ENCODE data around the gene CCDC194. TPM values are rescaled to one million over a fixed set of nuclear protein-coding genes. Genes with fewer than 3 reads are reported as not detected.
A peak's percentile ranks its signal among the peaks of the same experiment; 100 is the strongest.

The CCDC194 gene
- total RNA-seq, 1 experiment from 2014 or later: 0.37 TPM

DNA sequence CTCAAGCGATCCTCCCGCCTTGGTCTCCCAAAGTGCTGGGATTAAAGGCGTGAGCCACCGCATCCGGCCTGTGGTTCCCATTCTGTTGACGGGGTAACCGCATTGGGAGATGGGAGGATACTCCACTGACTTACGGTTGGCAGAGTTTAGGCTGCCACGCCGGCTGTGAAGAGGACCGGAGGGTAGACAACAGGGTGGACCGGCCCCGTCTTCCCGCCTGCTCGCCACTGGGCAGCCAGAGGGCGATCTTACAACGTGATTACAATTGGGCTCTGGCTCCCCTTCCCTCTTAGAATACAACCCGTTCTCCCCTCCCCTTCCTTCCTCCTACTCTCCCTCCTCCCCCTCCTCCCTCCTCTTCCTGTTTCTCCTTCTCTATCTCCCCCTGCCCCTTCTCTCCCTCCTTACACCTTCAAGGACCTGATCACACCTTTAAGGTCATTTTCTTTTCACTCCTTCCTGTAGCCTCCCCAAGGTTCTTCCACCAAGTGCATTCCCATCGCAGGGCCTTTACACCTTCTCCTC lies 957 bp upstream of the CCDC194 start:
- ChIA-PET CTCF (interaction anchor here (0.6 to 3.6 kb wide), 7 partner anchors 9 to 687 kb away, joined by 3 to 32 read pairs (median 3); partner anchors contain the start of gene BST2), POLR2A (interaction anchor here (0.6 to 1.0 kb wide), 4 partner anchors 25 to 423 kb away, joined by 3 read pairs; partner anchors contain the start of gene MVB12A)
- BruUV-seq (replicated peaks): no TSS peak
- peak overlapping the region; percentile 54 for H3K27ac Mint-ChIP-seq (ENCODE audit: low read depth, unreplicated experiment)
- peak overlapping the region; percentile 57 for H3K4me3 Mint-ChIP-seq (ENCODE audit: unreplicated experiment)
- H3K9me3 Mint-ChIP-seq (ENCODE audit: unreplicated experiment): no peaks in the 10 kb centered on the region
- H3K27me3 Mint-ChIP-seq (ENCODE audit: insufficient read depth, unreplicated experiment): no peaks in the 10 kb centered on the region
- TF ChIP-seq, protein P1, sequence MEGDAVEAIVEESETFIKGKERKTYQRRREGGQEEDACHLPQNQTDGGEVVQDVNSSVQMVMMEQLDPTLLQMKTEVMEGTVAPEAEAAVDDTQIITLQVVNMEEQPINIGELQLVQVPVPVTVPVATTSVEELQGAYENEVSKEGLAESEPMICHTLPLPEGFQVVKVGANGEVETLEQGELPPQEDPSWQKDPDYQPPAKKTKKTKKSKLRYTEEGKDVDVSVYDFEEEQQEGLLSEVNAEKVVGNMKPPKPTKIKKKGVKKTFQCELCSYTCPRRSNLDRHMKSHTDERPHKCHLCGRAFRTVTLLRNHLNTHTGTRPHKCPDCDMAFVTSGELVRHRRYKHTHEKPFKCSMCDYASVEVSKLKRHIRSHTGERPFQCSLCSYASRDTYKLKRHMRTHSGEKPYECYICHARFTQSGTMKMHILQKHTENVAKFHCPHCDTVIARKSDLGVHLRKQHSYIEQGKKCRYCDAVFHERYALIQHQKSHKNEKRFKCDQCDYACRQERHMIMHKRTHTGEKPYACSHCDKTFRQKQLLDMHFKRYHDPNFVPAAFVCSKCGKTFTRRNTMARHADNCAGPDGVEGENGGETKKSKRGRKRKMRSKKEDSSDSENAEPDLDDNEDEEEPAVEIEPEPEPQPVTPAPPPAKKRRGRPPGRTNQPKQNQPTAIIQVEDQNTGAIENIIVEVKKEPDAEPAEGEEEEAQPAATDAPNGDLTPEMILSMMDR (IDR thresholded peaks at IDR 0.05; ENCODE audit: unreplicated experiment): peak; percentile 63
- H3K4me1 Mint-ChIP-seq (ENCODE audit: insufficient read depth, unreplicated experiment): peaks cover 10% of the 10 kb centered on the region
- H3K36me3 Mint-ChIP-seq (ENCODE audit: insufficient read depth, unreplicated experiment): no peaks in the 10 kb centered on the region
- intact Hi-C loops (cut with micrococcal nuclease): loop anchor here (1.0 to 10.0 kb wide), 3 partner anchors 71 to 460 kb away; partner anchors contain the start of gene RPL18A
- peak; percentile 71 for DNase-seq (ENCODE audit: unreplicated experiment)

DNA sequence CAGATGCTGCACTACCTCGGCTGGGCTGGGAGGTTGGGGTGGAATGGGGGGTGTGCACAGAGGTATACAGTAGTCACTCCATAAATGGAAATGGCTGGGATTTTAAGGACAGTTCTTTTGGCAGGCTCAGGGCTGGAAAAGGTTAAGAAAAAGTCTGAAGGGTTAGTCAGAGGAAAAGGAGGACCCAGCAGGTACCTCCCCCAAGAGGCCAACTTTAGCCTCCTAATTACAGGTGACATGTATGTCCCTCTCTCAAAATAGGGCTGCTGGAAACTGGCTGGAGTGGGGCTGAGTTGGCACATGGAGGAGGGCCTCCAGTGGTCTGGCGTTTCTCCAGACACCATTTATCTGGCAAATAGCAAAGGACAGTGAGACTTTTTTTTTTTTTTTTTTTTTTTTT lies 994 bp downstream of the CCDC194 start:
- Mint-ChIP-seq H3K27ac (ENCODE audit: low read depth, unreplicated experiment) (no peak overlapping the region), H3K4me1 (ENCODE audit: insufficient read depth, unreplicated experiment) (peaks cover 10% of the 10 kb centered on the region), H3K4me3 (ENCODE audit: unreplicated experiment) (no peak overlapping the region), H3K27me3 (ENCODE audit: insufficient read depth, unreplicated experiment) (no peaks in the 10 kb centered on the region), H3K9me3 (ENCODE audit: unreplicated experiment) (no peaks in the 10 kb centered on the region), H3K36me3 (ENCODE audit: insufficient read depth, unreplicated experiment) (no peaks in the 10 kb centered on the region)
- peak; percentile 48 for DNase-seq (ENCODE audit: unreplicated experiment)
- CTCF ChIA-PET: interaction anchor here (2.1 to 3.6 kb wide), 2 partner anchors 73 to 109 kb away, joined by 6 to 32 read pairs; no protein-coding TSS in a partner anchor
- POLR2A ChIA-PET: no interaction called here
- intact Hi-C loops (cut with micrococcal nuclease): loop anchor here (10.0 kb wide), 1 partner anchor 462 kb away; the partner anchor contains the start of gene RPL18A
- TF ChIP-seq, protein P1 (IDR thresholded peaks at IDR 0.05; ENCODE audit: unreplicated experiment): no peak
- no TSS peak for BruUV-seq (replicated peaks)

DNA sequence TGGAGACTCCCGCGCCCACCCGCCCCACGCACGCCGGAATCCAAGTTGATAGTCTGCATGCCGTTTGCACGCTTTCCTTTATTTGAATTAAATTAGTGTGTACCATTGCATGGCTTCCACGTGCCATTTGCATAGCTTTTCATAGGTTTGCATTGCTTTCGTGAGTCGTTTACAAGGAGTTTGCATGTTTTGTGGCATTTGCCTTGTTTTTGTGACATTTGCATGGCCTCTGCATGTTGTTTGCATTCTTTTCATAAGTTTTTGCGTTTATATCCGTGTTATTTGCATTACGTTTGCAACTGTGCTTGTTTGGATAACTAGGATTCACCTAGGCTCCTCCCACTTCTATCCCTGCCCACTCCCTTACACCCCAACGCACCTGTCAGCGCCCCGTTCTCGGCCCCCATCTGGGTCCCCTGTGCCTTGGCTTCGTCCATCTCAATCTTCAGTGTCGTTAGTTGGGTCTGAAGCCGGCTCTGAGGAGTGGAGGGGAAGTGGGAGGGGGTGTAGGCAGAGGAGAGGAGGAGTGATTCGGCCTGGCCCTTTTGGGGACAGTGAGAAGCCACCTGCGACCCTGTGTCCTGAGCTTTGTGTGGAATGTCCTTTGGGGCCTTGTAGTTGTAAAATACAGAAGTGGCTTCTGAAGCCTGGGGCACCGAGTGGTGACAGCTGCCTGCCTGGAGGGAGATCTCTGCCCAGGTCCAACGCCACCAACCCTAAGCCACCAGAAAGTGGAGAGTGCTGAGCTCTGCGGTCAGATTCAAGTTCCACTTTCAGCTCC lies 2.4 kb downstream of the CCDC194 start:
- DNase-seq (ENCODE audit: unreplicated experiment): no peak
- Mint-ChIP-seq H3K27ac (ENCODE audit: low read depth, unreplicated experiment) (no peak overlapping the region), H3K4me3 (ENCODE audit: unreplicated experiment) (peak overlapping the region; percentile 77), H3K9me3 (ENCODE audit: unreplicated experiment) (no peaks in the 10 kb centered on the region), H3K4me1 (ENCODE audit: insufficient read depth, unreplicated experiment) (peaks cover 10% of the 10 kb centered on the region), H3K27me3 (ENCODE audit: insufficient read depth, unreplicated experiment) (no peaks in the 10 kb centered on the region), H3K36me3 (ENCODE audit: insufficient read depth, unreplicated experiment) (no peaks in the 10 kb centered on the region)
- TF ChIP-seq, protein P1 (IDR thresholded peaks at IDR 0.05; ENCODE audit: unreplicated experiment): no peak
- intact Hi-C loops (cut with micrococcal nuclease): loop anchor here (2.0 to 10.0 kb wide), 2 partner anchors 99 to 463 kb away; partner anchors contain the start of gene RPL18A
- ChIA-PET CTCF (interaction anchor here (0.5 to 2.1 kb wide), 15 partner anchors 17 to 491 kb away, joined by 3 to 6 read pairs (median 3); partner anchors contain the start of gene MVB12A), POLR2A (interaction anchor here (0.5 kb wide), 1 partner anchor 54 kb away, joined by 3 read pairs; no protein-coding TSS in a partner anchor)
- no TSS peak for BruUV-seq (replicated peaks)
